ENCODE data around the gene POLR2J3.
"Not testable (repeated sequence)": the region's sequence is repeated elsewhere in the genome, so short reads cannot be mapped to it uniquely, and the experiment has no call there.

The POLR2J3 gene

GRCh38 chr7:102572261-102573239 lies at the start of gene POLR2J3:
POLR2J3 (minus strand) TSS chr7:102572583; CDS start chr7:102572521, 62 bp downstream.
- DNase-seq (ENCODE audit: low read depth in 1 of 2, low spot score in 1 of 2) = peak; percentile 93 to 100

- not testable (repeated sequence) for DNase-seq (ENCODE audit: low read depth in 1 of 2, low spot score in 1 of 2)
These were observed 45.7 kb upstream of the POLR2J3 start for GRCh38 chr7:102618122-102618521.

- DNase-seq (ENCODE audit: low read depth in 1 of 2, low spot score in 1 of 2) = not testable (repeated sequence)
These were observed 44.2 kb upstream of the POLR2J3 start, which contains the start of gene RASA4 for GRCh38 chr7:102616507-102617125. RASA4 (minus strand) TSS chr7:102616756; CDS start chr7:102616689, 67 bp downstream.

GRCh38 chr7:102615930-102616329 lies 43.5 kb upstream of the POLR2J3 start:
- DNase-seq (ENCODE audit: low read depth in 1 of 2, low spot score in 1 of 2) = not testable (repeated sequence)

GRCh38 chr7:102614873-102615272 lies 42.5 kb upstream of the POLR2J3 start:
- not testable (repeated sequence) for DNase-seq (ENCODE audit: low read depth in 1 of 2, low spot score in 1 of 2)

GRCh38 chr7:102614346-102614697 lies 41.9 kb upstream of the POLR2J3 start:
- DNase-seq (ENCODE audit: low read depth in 1 of 2, low spot score in 1 of 2) = not testable (repeated sequence)

GRCh38 chr7:102613575-102614345 lies 41.4 kb upstream of the POLR2J3 start:
- not testable (repeated sequence) for DNase-seq (ENCODE audit: low read depth in 1 of 2, low spot score in 1 of 2)

GRCh38 chr7:102611675-102612325 lies 39.4 kb upstream of the POLR2J3 start:
- not testable (repeated sequence) for DNase-seq (ENCODE audit: low read depth in 1 of 2, low spot score in 1 of 2)

GRCh38 chr7:102611013-102611674 lies 38.8 kb upstream of the POLR2J3 start:
- not testable (repeated sequence) for DNase-seq (ENCODE audit: low read depth in 1 of 2, low spot score in 1 of 2)

- DNase-seq (ENCODE audit: low read depth in 1 of 2, low spot score in 1 of 2) = not testable (repeated sequence)
These were observed 38.1 kb upstream of the POLR2J3 start for GRCh38 chr7:102610441-102610840.

GRCh38 chr7:102609734-102610133 lies 37.4 kb upstream of the POLR2J3 start:
- DNase-seq (ENCODE audit: low read depth in 1 of 2, low spot score in 1 of 2) = not testable (repeated sequence)

- DNase-seq (ENCODE audit: low read depth in 1 of 2, low spot score in 1 of 2) = not testable (repeated sequence)
These were observed 34.5 kb upstream of the POLR2J3 start for GRCh38 chr7:102606848-102607247.

GRCh38 chr7:102604431-102605145 lies 32.2 kb upstream of the POLR2J3 start:
- DNase-seq (ENCODE audit: low read depth in 1 of 2, low spot score in 1 of 2) = not testable (repeated sequence)

GRCh38 chr7:102602317-102602716 lies 29.9 kb upstream of the POLR2J3 start:
- DNase-seq (ENCODE audit: low read depth in 1 of 2, low spot score in 1 of 2) = not testable (repeated sequence)

- not testable (repeated sequence) for DNase-seq (ENCODE audit: low read depth in 1 of 2, low spot score in 1 of 2)
These were observed 27.3 kb upstream of the POLR2J3 start for GRCh38 chr7:102599699-102600098.

- DNase-seq (ENCODE audit: low read depth in 1 of 2, low spot score in 1 of 2) = peak in 1 of 2 donors; percentile 3
These were observed 23.7 kb upstream of the POLR2J3 start for GRCh38 chr7:102596036-102596435.

GRCh38 chr7:102593637-102594334 lies 21.4 kb upstream of the POLR2J3 start:
- not testable (repeated sequence) for DNase-seq (ENCODE audit: low read depth in 1 of 2, low spot score in 1 of 2)

GRCh38 chr7:102592477-102593019 lies 20.2 kb upstream of the POLR2J3 start:
- peak in 1 of 2 donors; percentile 7 for DNase-seq (ENCODE audit: low read depth in 1 of 2, low spot score in 1 of 2)

All from activated T-helper 1 cell treated with anti-CD3 and anti-CD28 coated beads, Interleukin-2, amount 50 U/mL, for 16 hours (primary cell).